Keratinocyte (primary cell): Measurements from ENCODE around the gene CYP4F22. TPM values are rescaled to one million over a fixed set of nuclear protein-coding genes. Genes with fewer than 3 reads are reported as not detected.
"Not testable (repeated sequence)": the region's sequence is repeated elsewhere in the genome, so short reads cannot be mapped to it uniquely, and the experiment has no call there.

ENCODE experiments used
- DNase-seq: peaks from one replicate; pipeline ENCODE4 v3.0.0-alpha.2; 2011; ENCODE audit warnings: low read depth, missing footprints, low spot score
- FAIRE-seq: peaks from 2 replicates; lab custom pipeline; 2011; peaks lifted over from hg19 to GRCh38; lab: Jason Lieb, UNC
- H2AFZ ChIP-seq: 2 replicates; pipeline ENCODE4 v1.6.0; 2012; ENCODE audit warnings: low read length, control low read depth, inconsistent platforms; ENCODE audit not compliant: control insufficient read depth
- H3K27ac ChIP-seq: 2 replicates; pipeline ENCODE4 v1.5.1; 2011; ENCODE audit warnings: low read length; ENCODE audit not compliant: control insufficient read depth, insufficient read depth
- H3K27me3 ChIP-seq: 3 replicates; pipeline ENCODE4 v1.6.0; 2011; ENCODE audit warnings: low read length; ENCODE audit not compliant: control insufficient read depth, insufficient read depth; ENCODE audit errors: extremely low read depth
- H3K36me3 ChIP-seq, 2 experiments: 2 replicates in 1 of 2; 3 replicates in 1 of 2; pipeline ENCODE4 v1.5.1; 2011; ENCODE audit warnings: low read length in 2 of 2, mild to moderate bottlenecking in 1 of 2; ENCODE audit not compliant: control insufficient read depth in 2 of 2, insufficient read depth in 2 of 2; ENCODE audit errors: extremely low read depth in 1 of 2
- H3K4me1 ChIP-seq: 3 replicates; pipeline ENCODE4 v1.5.1; 2011; ENCODE audit warnings: low read length; ENCODE audit not compliant: control insufficient read depth, insufficient read depth; ENCODE audit errors: extremely low read depth
- H3K4me2 ChIP-seq: 3 replicates; pipeline ENCODE4 v1.6.0; 2011; ENCODE audit warnings: low read depth, low read length; ENCODE audit not compliant: control insufficient read depth, insufficient read depth; ENCODE audit errors: extremely low read depth
- H3K4me3 ChIP-seq, 3 experiments: fragments of 200-600 bp in 1 of 3; sonication (generic) in 1 of 3; 2 replicates in 2 of 3; 3 replicates in 1 of 3; pipeline ENCODE4 v1.5.1; 2011 to 2016; ENCODE audit warnings: low read length in 3 of 3, mild to moderate bottlenecking in 3 of 3, control low read depth in 2 of 3, inconsistent platforms in 1 of 3, low read depth in 1 of 3, mixed read lengths in 1 of 3, mixed run types in 1 of 3, moderate library complexity in 1 of 3; ENCODE audit not compliant: control insufficient read depth in 2 of 3, insufficient read depth in 2 of 3; ENCODE audit errors: extremely low read depth in 1 of 3
- H3K79me2 ChIP-seq: 2 replicates; pipeline ENCODE4 v1.6.0; 2012; ENCODE audit warnings: low read length; ENCODE audit not compliant: control insufficient read depth, insufficient read depth
- H3K9ac ChIP-seq: 3 replicates; pipeline ENCODE4 v1.6.0; 2011; ENCODE audit warnings: low read length; ENCODE audit not compliant: control insufficient read depth, insufficient read depth; ENCODE audit errors: extremely low read depth
- H3K9me1 ChIP-seq: 3 replicates; pipeline ENCODE4 v1.6.0; 2011; ENCODE audit warnings: low read length; ENCODE audit not compliant: control insufficient read depth, insufficient read depth; ENCODE audit errors: extremely low read depth
- H3K9me3 ChIP-seq: 2 replicates; pipeline ENCODE4 v1.5.1; 2012; ENCODE audit warnings: low read depth, low read length; ENCODE audit not compliant: control insufficient read depth
- H4K20me1 ChIP-seq: 3 replicates; pipeline ENCODE4 v1.6.0; 2011; ENCODE audit warnings: low read length; ENCODE audit not compliant: control insufficient read depth, insufficient read depth; ENCODE audit errors: extremely low read depth
- CTCF ChIP-seq, 3 experiments: IDR thresholded peaks in 1 of 3; conservative IDR thresholded peaks in 1 of 3; optimal IDR thresholded peaks in 1 of 3; 2 replicates in 2 of 3; 3 replicates in 1 of 3; pipeline versions ENCODE3 to v1.5.1; 2011; ENCODE audit warnings: low read length in 3 of 3, mild to moderate bottlenecking in 3 of 3, moderate library complexity in 2 of 3, control low read depth in 1 of 3, inconsistent platforms in 1 of 3; ENCODE audit not compliant: insufficient read depth in 2 of 3; ENCODE audit errors: extremely low read depth in 1 of 3
- EZH2 ChIP-seq: IDR thresholded peaks from one replicate; pipeline ENCODE4 v1.6.1; 2012; ENCODE audit warnings: inconsistent platforms, mild to moderate bottlenecking, low read length, moderate library complexity
- dilution Hi-C: fragments of 300-500 bp; cut with MboI; formaldehyde crosslinking; loops from one replicate; pipeline ENCODE4 v1.7.0; 2020; ENCODE audit warnings: low sequenced_read_pairs; ENCODE audit not compliant: extremely low pct_ligation_motif_present
- polyA plus RNA-seq, 5 experiments: library from polyadenylated mRNA; depleted of rRNA in 3 of 5; stranded (reverse) in 3 of 5; stranded (forward) in 1 of 5; unstranded in 1 of 5; fragments of >200 nt; gene quantifications; 1 replicate in 1 of 5; 2 replicates in 3 of 5; 3 replicates in 1 of 5; pipeline versions ENCODE4 v1.2.1 to v1.2.3, GENCODE V29; 2011 to 2012; ENCODE audit warnings: missing spikeins in 2 of 5, low read depth in 1 of 5, low replicate concordance in 1 of 5

Gene CYP4F22
- polyA plus RNA-seq, 1 donor (not counting 4 experiments of a cell fraction or from before 2014, with no cell fraction given) = 0.43 TPM

- no peaks in the 10 kb centered on the region for H3K9me3 ChIP-seq
- dilution Hi-C loops = no loop called here
- TF ChIP-seq CTCF (optimal IDR thresholded peaks at IDR 0.05 in 1 of 3, IDR thresholded peaks at IDR 0.05 in 1 of 3, conservative IDR thresholded peaks at IDR 0.05 in 1 of 3; ENCODE audit: extremely low read depth in 1 of 3, insufficient read depth in 2 of 3, low read length in 3 of 3) (peak in 1 of 3 experiments; percentile 67), EZH2 (no peak)
- no peak within 1 kb of the TSS for H3K4me3 ChIP-seq
- no peaks in the 10 kb centered on the region for H3K27me3 ChIP-seq
- H3K9ac ChIP-seq = no peak within 1 kb of the TSS
- no peaks in the 10 kb centered on the region for H3K9me1 ChIP-seq
- DNase-seq = no peak
- no peak for FAIRE-seq
- H2AFZ ChIP-seq = no peak within 1 kb of the TSS
- no peaks in the 10 kb centered on the region for H3K4me1 ChIP-seq
- no peaks in the 10 kb centered on the region for H4K20me1 ChIP-seq
- H3K4me2 ChIP-seq = no peak within 1 kb of the TSS
- no peaks in the 10 kb centered on the region for H3K36me3 ChIP-seq
- no peaks in the 10 kb centered on the region for H3K79me2 ChIP-seq
- no peak within 1 kb of the TSS for H3K27ac ChIP-seq
Measured at GRCh38 chr19:15479391-15480345, 28.7 kb upstream of the CYP4F22 start, which contains the start of gene PGLYRP2. TSS of gene PGLYRP2 (minus strand) at chr19:15479501. CDS start at chr19:15479371, 130 bp downstream.

- H3K4me3 ChIP-seq, H2AFZ ChIP-seq, H4K20me1 ChIP-seq, H3K9me1 ChIP-seq, H3K4me2 ChIP-seq, FAIRE-seq, H3K4me1 ChIP-seq, H3K79me2 ChIP-seq, H3K36me3 ChIP-seq, H3K27ac ChIP-seq, H3K27me3 ChIP-seq, H3K9me3 ChIP-seq, DNase-seq, dilution Hi-C loops, H3K9ac ChIP-seq: not testable (repeated sequence)
Measured at GRCh38 chr19:15480996-15481395, 27.3 kb upstream of the CYP4F22 start.

- dilution Hi-C loops, H3K79me2 ChIP-seq, H3K9me3 ChIP-seq, H3K9me1 ChIP-seq, DNase-seq, H3K4me1 ChIP-seq, H2AFZ ChIP-seq, H3K4me3 ChIP-seq, H3K9ac ChIP-seq, H4K20me1 ChIP-seq, H3K27me3 ChIP-seq, H3K36me3 ChIP-seq, FAIRE-seq, H3K4me2 ChIP-seq, H3K27ac ChIP-seq: not testable (repeated sequence)
Measured at GRCh38 chr19:15485768-15486167, 22.6 kb upstream of the CYP4F22 start.
